ENCODE data around the gene CTU2. TPM values are rescaled to one million over a fixed set of nuclear protein-coding genes. Genes with fewer than 3 reads are reported as not detected.

Gene CTU2
- total and polyA plus RNA-seq, 9 of the 15 experiments (the other 6 are each of a cell fraction or from before 2014, with no cell fraction given), result 1.3 to 105 (median 23.2) TPM

- TF ChIP-seq CBFB (CRISPR knock-in tag; IDR thresholded peaks at IDR 0.05) (peak; percentile 72; the same call in 1 of the 2 replicates), ZNF232 (CRISPR knock-in tag; IDR thresholded peaks at IDR 0.05) (no peak), ARHGAP35 (IDR thresholded peaks at IDR 0.05; ENCODE audit: partially characterized antibody) (no peak), IRF1 (CRISPR knock-in tag; IDR thresholded peaks at IDR 0.05; ENCODE audit: borderline replicate concordance) (no peak), ZNF444 (CRISPR knock-in tag; IDR thresholded peaks at IDR 0.05) (no peak), ZBED1 (IDR thresholded peaks at IDR 0.05) (0 out of 2 replicates have a peak, but pooled peaks have one; percentile 27), ESRRA (IDR thresholded peaks at IDR 0.05; ENCODE audit: borderline replicate concordance, low read depth) (0 out of 2 replicates have a peak, but pooled peaks have one; percentile 18), SAP30 (IDR thresholded peaks at IDR 0.05; ENCODE audit: borderline replicate concordance, insufficient read depth, low read depth, low read length, poor library complexity, severe bottlenecking) (no peak), TBP (optimal IDR thresholded peaks at IDR 0.05; ENCODE audit: low read depth, low read length) (no peak), RBFOX2 (IDR thresholded peaks at IDR 0.05; ENCODE audit: low read depth, low read length) (0 out of 2 replicates have a peak, but pooled peaks have one; percentile 4), HNRNPL (IDR thresholded peaks at IDR 0.05; ENCODE audit: low read depth, low read length) (peak; percentile 66; the same call in 1 of the 2 replicates), ELK1 (CRISPR knock-in tag; IDR thresholded peaks at IDR 0.05) (no peak; the same call in 1 of the 2 replicates), JUNB (CRISPR knock-in tag; conservative IDR thresholded peaks at IDR 0.05) (no peak), TAF7 (tag; IDR thresholded peaks at IDR 0.05) (no peak), DIDO1 (tag; IDR thresholded peaks at IDR 0.05; ENCODE audit: low read depth) (no peak), POLR2G (IDR thresholded peaks at IDR 0.05; ENCODE audit: low read depth, low read length) (peak; percentile 66), NFIX (CRISPR knock-in tag; IDR thresholded peaks at IDR 0.05; ENCODE audit: low read depth) (no peak), MCM2 (IDR thresholded peaks at IDR 0.05; ENCODE audit: low read depth) (no peak), PHF20 (IDR thresholded peaks at IDR 0.05; ENCODE audit: partially characterized antibody) (no peak)
- TF ChIP-seq, protein P1, sequence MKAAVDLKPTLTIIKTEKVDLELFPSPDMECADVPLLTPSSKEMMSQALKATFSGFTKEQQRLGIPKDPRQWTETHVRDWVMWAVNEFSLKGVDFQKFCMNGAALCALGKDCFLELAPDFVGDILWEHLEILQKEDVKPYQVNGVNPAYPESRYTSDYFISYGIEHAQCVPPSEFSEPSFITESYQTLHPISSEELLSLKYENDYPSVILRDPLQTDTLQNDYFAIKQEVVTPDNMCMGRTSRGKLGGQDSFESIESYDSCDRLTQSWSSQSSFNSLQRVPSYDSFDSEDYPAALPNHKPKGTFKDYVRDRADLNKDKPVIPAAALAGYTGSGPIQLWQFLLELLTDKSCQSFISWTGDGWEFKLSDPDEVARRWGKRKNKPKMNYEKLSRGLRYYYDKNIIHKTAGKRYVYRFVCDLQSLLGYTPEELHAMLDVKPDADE (conservative IDR thresholded peaks at IDR 0.05; ENCODE audit: control insufficient read depth, low read depth, low read length), result no peak
- TF ChIP-seq, protein P2, sequence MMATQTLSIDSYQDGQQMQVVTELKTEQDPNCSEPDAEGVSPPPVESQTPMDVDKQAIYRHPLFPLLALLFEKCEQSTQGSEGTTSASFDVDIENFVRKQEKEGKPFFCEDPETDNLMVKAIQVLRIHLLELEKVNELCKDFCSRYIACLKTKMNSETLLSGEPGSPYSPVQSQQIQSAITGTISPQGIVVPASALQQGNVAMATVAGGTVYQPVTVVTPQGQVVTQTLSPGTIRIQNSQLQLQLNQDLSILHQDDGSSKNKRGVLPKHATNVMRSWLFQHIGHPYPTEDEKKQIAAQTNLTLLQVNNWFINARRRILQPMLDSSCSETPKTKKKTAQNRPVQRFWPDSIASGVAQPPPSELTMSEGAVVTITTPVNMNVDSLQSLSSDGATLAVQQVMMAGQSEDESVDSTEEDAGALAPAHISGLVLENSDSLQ (IDR thresholded peaks at IDR 0.05), result no peak
Measured at GRCh38 chr16:88738151-88739084, 32.1 kb downstream of the CTU2 start (continued).
